ENCODE results near the gene PRAME.
A peak's percentile ranks its signal among the peaks of the same experiment; 100 is the strongest.

The PRAME gene

GRCh38 chr22:22571862-22572261 is 12.8 kb upstream of the PRAME start:
- Mint-ChIP-seq H3K4me3 (no peak overlapping the region), H3K4me1 (no peaks in the 10 kb centered on the region), H3K36me3 (no peaks in the 10 kb centered on the region), H3K27ac (no peak overlapping the region), H3K27me3 (peaks cover 52% of the 10 kb centered on the region), H3K9me3 (no peaks in the 10 kb centered on the region)
- CTCF ChIA-PET: interaction anchor here (0.9 kb wide), 1 partner anchor 106 kb away, joined by 3 read pairs; no protein-coding TSS in a partner anchor
- DNase-seq: no peak

- no peaks in the 10 kb centered on the region for H3K36me3 Mint-ChIP-seq
- no peak overlapping the region for H3K4me3 Mint-ChIP-seq
- no peaks in the 10 kb centered on the region for H3K9me3 Mint-ChIP-seq
- no peak for DNase-seq
- CTCF ChIA-PET: no interaction called here
- H3K27ac Mint-ChIP-seq: no peak overlapping the region
- H3K27me3 Mint-ChIP-seq: peaks cover 49% of the 10 kb centered on the region
- no peaks in the 10 kb centered on the region for H3K4me1 Mint-ChIP-seq
Measured at GRCh38 chr22:22571429-22571828, 12.4 kb upstream of the PRAME start.

GRCh38 chr22:22569218-22569617 is 10.2 kb upstream of the PRAME start:
- Mint-ChIP-seq H3K36me3 (no peaks in the 10 kb centered on the region), H3K27me3 (peaks cover 43% of the 10 kb centered on the region), H3K9me3 (no peaks in the 10 kb centered on the region), H3K27ac (no peak overlapping the region), H3K4me1 (no peaks in the 10 kb centered on the region), H3K4me3 (no peak overlapping the region)
- CTCF ChIA-PET: no interaction called here
- no peak for DNase-seq

- CTCF ChIA-PET: interaction anchor here (1.0 kb wide), 1 partner anchor 50 kb away, joined by 3 read pairs; no protein-coding TSS in a partner anchor
- Mint-ChIP-seq H3K9me3 (no peaks in the 10 kb centered on the region), H3K36me3 (no peaks in the 10 kb centered on the region), H3K27ac (no peak overlapping the region), H3K4me1 (no peaks in the 10 kb centered on the region), H3K4me3 (no peak overlapping the region), H3K27me3 (peaks cover 25% of the 10 kb centered on the region)
- DNase-seq: no peak
Measured at GRCh38 chr22:22565981-22566380, 6.9 kb upstream of the PRAME start.

GRCh38 chr22:22558071-22558971 is 744 bp downstream of the PRAME start:
- no peak overlapping the region for H3K27ac Mint-ChIP-seq
- CTCF ChIA-PET: interaction anchor here (1.0 to 1.8 kb wide), 3 partner anchors 10 to 30 kb away, joined by 4 to 7 read pairs (median 7); no protein-coding TSS in a partner anchor
- H3K27me3 Mint-ChIP-seq: peaks cover 5% of the 10 kb centered on the region
- H3K9me3 Mint-ChIP-seq: no peaks in the 10 kb centered on the region
- no peak for DNase-seq
- no peaks in the 10 kb centered on the region for H3K36me3 Mint-ChIP-seq
- peaks cover 4% of the 10 kb centered on the region for H3K4me1 Mint-ChIP-seq
- H3K4me3 Mint-ChIP-seq: no peak overlapping the region

- H3K27ac Mint-ChIP-seq: peak overlapping the region; percentile 52
Measured at GRCh38 chr22:22556995-22557925, 1.8 kb downstream of the PRAME start.

GRCh38 chr22:22556578-22556977 is 2.5 kb downstream of the PRAME start:
- no peak for DNase-seq
- CTCF ChIA-PET: no interaction called here
- H3K4me1 Mint-ChIP-seq: peaks cover 4% of the 10 kb centered on the region
- no peaks in the 10 kb centered on the region for H3K36me3 Mint-ChIP-seq
- H3K9me3 Mint-ChIP-seq: no peaks in the 10 kb centered on the region
- H3K4me3 Mint-ChIP-seq: no peak overlapping the region
- peaks cover 5% of the 10 kb centered on the region for H3K27me3 Mint-ChIP-seq
- no peak overlapping the region for H3K27ac Mint-ChIP-seq

More at GRCh38 chr22:22556995-22557925, 1.8 kb downstream of the PRAME start:
- H3K36me3 Mint-ChIP-seq: no peaks in the 10 kb centered on the region
- peaks cover 5% of the 10 kb centered on the region for H3K27me3 Mint-ChIP-seq
- no peaks in the 10 kb centered on the region for H3K9me3 Mint-ChIP-seq
- DNase-seq: no peak
- CTCF ChIA-PET: no interaction called here
- H3K4me1 Mint-ChIP-seq: peaks cover 4% of the 10 kb centered on the region
- no peak overlapping the region for H3K4me3 Mint-ChIP-seq

GRCh38 chr22:22555596-22555995 is 3.5 kb downstream of the PRAME start:
- H3K4me1 Mint-ChIP-seq: peaks cover 4% of the 10 kb centered on the region
- DNase-seq: no peak
- H3K4me3 Mint-ChIP-seq: no peak overlapping the region
- peaks cover 12% of the 10 kb centered on the region for H3K27me3 Mint-ChIP-seq
- H3K27ac Mint-ChIP-seq: no peak overlapping the region
- H3K36me3 Mint-ChIP-seq: no peaks in the 10 kb centered on the region
- no peaks in the 10 kb centered on the region for H3K9me3 Mint-ChIP-seq
- CTCF ChIA-PET: no interaction called here

- Mint-ChIP-seq H3K4me1 (peaks cover 4% of the 10 kb centered on the region), H3K9me3 (no peaks in the 10 kb centered on the region), H3K27me3 (peaks cover 18% of the 10 kb centered on the region), H3K27ac (no peak overlapping the region), H3K4me3 (no peak overlapping the region), H3K36me3 (no peaks in the 10 kb centered on the region)
- no peak for DNase-seq
- CTCF ChIA-PET: interaction anchor here (0.8 to 1.4 kb wide), 2 partner anchors 9 to 22 kb away, joined by 3 to 6 read pairs; no protein-coding TSS in a partner anchor
Measured at GRCh38 chr22:22554587-22555284, 4.3 kb downstream of the PRAME start.

GRCh38 chr22:22553735-22554586 is 5.1 kb downstream of the PRAME start:
- CTCF ChIA-PET: interaction anchor here (1.4 kb wide), 1 partner anchor 9 kb away, joined by 6 read pairs; no protein-coding TSS in a partner anchor
- Mint-ChIP-seq H3K27ac (no peak overlapping the region), H3K9me3 (no peaks in the 10 kb centered on the region), H3K27me3 (peaks cover 19% of the 10 kb centered on the region), H3K4me1 (peaks cover 1% of the 10 kb centered on the region), H3K36me3 (no peaks in the 10 kb centered on the region), H3K4me3 (no peak overlapping the region)
- no peak for DNase-seq

GRCh38 chr22:22553141-22553540 is 5.9 kb downstream of the PRAME start:
- CTCF ChIA-PET: no interaction called here

GRCh38 chr22:22552630-22553029 is 6.4 kb downstream of the PRAME start:
- peaks cover 20% of the 10 kb centered on the region for H3K27me3 Mint-ChIP-seq
- no peaks in the 10 kb centered on the region for H3K36me3 Mint-ChIP-seq
- CTCF ChIA-PET: no interaction called here
- no peaks in the 10 kb centered on the region for H3K4me1 Mint-ChIP-seq
- no peaks in the 10 kb centered on the region for H3K9me3 Mint-ChIP-seq
- no peak overlapping the region for H3K27ac Mint-ChIP-seq
- no peak overlapping the region for H3K4me3 Mint-ChIP-seq
- no peak for DNase-seq

More at GRCh38 chr22:22553141-22553540, 5.9 kb downstream of the PRAME start:
- Mint-ChIP-seq H3K27me3 (peaks cover 20% of the 10 kb centered on the region), H3K36me3 (no peaks in the 10 kb centered on the region), H3K27ac (no peak overlapping the region), H3K4me3 (no peak overlapping the region), H3K9me3 (no peaks in the 10 kb centered on the region), H3K4me1 (no peaks in the 10 kb centered on the region)
- no peak for DNase-seq

GRCh38 chr22:22550789-22551434 is 8.2 kb downstream of the PRAME start:
- Mint-ChIP-seq H3K27me3 (peaks cover 20% of the 10 kb centered on the region), H3K27ac (no peak overlapping the region), H3K4me3 (no peak overlapping the region), H3K9me3 (no peaks in the 10 kb centered on the region), H3K36me3 (no peaks in the 10 kb centered on the region), H3K4me1 (no peaks in the 10 kb centered on the region)
- CTCF ChIA-PET: interaction anchor here (0.9 to 1.5 kb wide), 2 partner anchors 9 to 25 kb away, joined by 3 read pairs; partner anchors contain the start of gene PRAME
- DNase-seq: no peak

Measured in activated naive CD4-positive, alpha-beta T cell treated with anti-CD3 and anti-CD28 coated beads, Interleukin-2, amount 10 ng/mL, durations not matched to agents 7 days and 5 days (primary cell).